Epithelial cell of proximal tubule (primary cell): ENCODE measurements around the gene RANBP17. TPM values are rescaled to one million over a fixed set of nuclear protein-coding genes. Genes with fewer than 3 reads are reported as not detected.
"Not testable (repeated sequence)": the region's sequence is repeated elsewhere in the genome, so short reads cannot be mapped to it uniquely, and the experiment has no call there.

Experiments
- DNase-seq: peaks from one replicate; pipeline ENCODE4 v3.0.0-alpha.2; 2011; ENCODE audit warnings: low read depth
- H3K4me3 ChIP-seq: 2 replicates; pipeline ENCODE4 v1.5.1; 2011; ENCODE audit warnings: low read depth, mild to moderate bottlenecking, low read length
- CTCF ChIP-seq: conservative IDR thresholded peaks from 2 replicates; pipeline ENCODE4 v1.5.1; 2012; ENCODE audit warnings: low read depth, mild to moderate bottlenecking, low read length
- total RNA-seq: library from RNA; depleted of rRNA; stranded (reverse); fragments of >200 nt; gene quantifications from 2 replicates; pipeline ENCODE4 v1.2.3, GENCODE V29; 2015

The RANBP17 gene
- total RNA-seq, 1 donor from 2014 or later = 15.0 TPM

GRCh38 chr5:171029401-171029800 lies 167.6 kb downstream of the RANBP17 start:
- no peak for TF ChIP-seq CTCF
- H3K4me3 ChIP-seq = no peak overlapping the region
- DNase-seq = no peak

- TF ChIP-seq CTCF = no peak
- DNase-seq = no peak
- H3K4me3 ChIP-seq = no peak overlapping the region
Observed at GRCh38 chr5:171031977-171032376, 170.2 kb downstream of the RANBP17 start.

GRCh38 chr5:171032435-171032973 lies 170.7 kb downstream of the RANBP17 start:
- TF ChIP-seq CTCF = no peak
- H3K4me3 ChIP-seq = no peak overlapping the region
- DNase-seq = no peak

- DNase-seq, H3K4me3 ChIP-seq: not testable (repeated sequence)
Observed at GRCh38 chr5:171041893-171042292, 180.1 kb downstream of the RANBP17 start.

GRCh38 chr5:171050916-171051315 lies 189.1 kb downstream of the RANBP17 start:
- DNase-seq = no peak
- H3K4me3 ChIP-seq = no peak overlapping the region
- TF ChIP-seq CTCF = no peak

GRCh38 chr5:171055875-171056454 lies 194.1 kb downstream of the RANBP17 start:
- no peak for DNase-seq

GRCh38 chr5:171067540-171068130 lies 205.8 kb downstream of the RANBP17 start:
- TF ChIP-seq CTCF = no peak
- DNase-seq = no peak

More at GRCh38 chr5:171055875-171056454, 194.1 kb downstream of the RANBP17 start:
- no peak overlapping the region for H3K4me3 ChIP-seq
- TF ChIP-seq CTCF = no peak

More at GRCh38 chr5:171067540-171068130, 205.8 kb downstream of the RANBP17 start:
- no peak overlapping the region for H3K4me3 ChIP-seq
